H7 (cell line): ENCODE results near the gene CREBBP. TPM values are rescaled to one million over a fixed set of nuclear protein-coding genes. Genes with fewer than 3 reads are reported as not detected.

Source experiments
- DNase-seq: peaks from one replicate; pipeline ENCODE4 v3.0.0; 2012
- H3K27me3 ChIP-seq: 2 replicates; pipeline ENCODE4 v1.6.0; 2011; ENCODE audit warnings: mild to moderate bottlenecking, low read length; ENCODE audit not compliant: control insufficient read depth, insufficient read depth
- H3K36me3 ChIP-seq: replicated peaks from 2 replicates; pipeline ENCODE4 v1.5.1; 2011; ENCODE audit warnings: low read length; ENCODE audit not compliant: control insufficient read depth, insufficient read depth
- H3K4me3 ChIP-seq: 2 replicates; pipeline ENCODE4 v1.5.1; 2011; ENCODE audit warnings: low read depth, mild to moderate bottlenecking, control low read depth, low read length, moderate library complexity; ENCODE audit not compliant: insufficient read depth
- total RNA-seq: library from RNA; depleted of rRNA; stranded (reverse); fragments of >200 nt; shearing (Covaris generic); gene quantifications from 2 replicates; pipeline ENCODE4 v1.2.3, GENCODE V29; 2014

CREBBP gene
- total RNA-seq, 1 experiment from 2014 or later: 11.7 TPM

DNA sequence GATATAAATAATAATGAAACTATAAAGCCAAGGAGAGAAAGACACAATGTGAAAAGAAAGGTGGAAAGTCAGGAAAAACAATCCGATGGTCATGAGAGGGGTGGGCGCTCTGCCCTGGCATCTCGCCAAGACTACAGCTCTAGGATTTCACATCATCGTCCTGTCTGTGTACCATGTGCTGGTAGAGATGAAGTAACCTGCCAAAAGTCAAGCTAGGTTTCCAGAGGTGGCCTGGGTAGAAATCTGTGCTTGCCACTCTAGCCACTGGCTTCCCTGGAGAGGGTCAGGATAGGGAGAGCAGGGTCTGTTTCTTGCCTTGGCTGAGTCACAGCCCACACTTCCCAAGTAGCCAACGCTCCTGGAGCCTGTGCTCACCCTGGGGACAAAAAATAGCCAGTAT, 132.2 kb downstream of the CREBBP start:
- DNase-seq: no peak
- Histone ChIP-seq H3K4me3 (no peak overlapping the region), H3K36me3 (peaks cover 13% of the 10 kb centered on the region), H3K27me3 (no peaks in the 10 kb centered on the region)

DNA sequence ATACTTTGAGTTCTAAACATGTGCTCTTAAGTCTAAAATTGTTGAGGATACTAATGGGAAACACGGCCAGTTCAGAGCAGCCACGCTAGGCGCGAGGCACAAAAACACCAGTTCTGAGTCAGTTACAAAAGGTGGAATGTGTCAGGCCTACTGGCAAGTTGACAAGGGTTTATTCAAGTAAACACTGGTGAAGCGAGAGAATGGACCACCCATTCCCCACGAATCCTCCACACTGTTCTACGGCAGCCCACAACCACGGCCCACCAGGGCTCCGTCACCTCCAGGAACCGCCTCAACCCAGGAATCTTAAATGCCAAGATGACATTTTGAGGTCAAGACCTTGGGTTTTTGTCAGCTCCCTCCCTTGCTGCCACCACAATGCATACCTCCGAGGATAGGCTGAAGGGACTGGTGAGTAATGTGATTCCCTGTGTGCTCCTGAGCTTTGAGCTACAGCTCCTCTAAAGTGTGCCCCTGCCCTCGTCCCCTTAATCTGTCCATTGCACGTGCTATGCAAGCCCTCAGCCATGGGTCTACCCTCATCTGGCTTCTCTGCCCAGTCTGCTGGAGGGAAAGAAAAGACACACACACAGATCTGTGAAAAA, 134.7 kb downstream of the CREBBP start:
- no peak for DNase-seq
- Histone ChIP-seq H3K36me3 (peaks cover 15% of the 10 kb centered on the region), H3K4me3 (no peak overlapping the region), H3K27me3 (no peaks in the 10 kb centered on the region)

DNA sequence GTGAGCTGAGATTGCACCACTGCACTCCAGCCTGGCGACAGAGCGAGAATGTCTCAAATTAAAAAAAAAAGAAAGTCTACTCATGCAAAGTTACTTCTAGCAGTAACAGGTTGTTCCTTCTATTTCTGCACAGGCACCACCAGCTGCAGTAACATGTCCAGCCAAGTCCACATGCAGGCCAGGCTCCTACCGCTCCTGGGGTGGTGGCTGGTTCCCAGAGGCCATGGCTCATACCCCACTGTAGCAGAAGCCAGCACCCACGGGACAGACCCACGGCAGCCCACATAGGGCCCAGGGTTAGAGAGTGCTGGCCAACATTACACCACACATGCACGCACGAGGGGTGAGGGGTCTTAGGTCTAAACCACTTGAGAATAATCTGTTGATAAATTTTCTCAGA, 136.5 kb downstream of the CREBBP start:
- Histone ChIP-seq H3K36me3 (peaks cover 22% of the 10 kb centered on the region), H3K27me3 (no peaks in the 10 kb centered on the region), H3K4me3 (no peak overlapping the region)
- no peak for DNase-seq

- peaks cover 23% of the 10 kb centered on the region for H3K36me3 ChIP-seq
These were observed 139.6 kb downstream of the CREBBP start for GRCh38 chr16:3740934-3741333.

GRCh38 chr16:3740186-3740585, 140.3 kb downstream of the CREBBP start:
- Histone ChIP-seq H3K4me3 (no peak overlapping the region), H3K27me3 (no peaks in the 10 kb centered on the region), H3K36me3 (peaks cover 27% of the 10 kb centered on the region)
- no peak for DNase-seq

More at GRCh38 chr16:3740934-3741333, 139.6 kb downstream of the CREBBP start:
- DNase-seq: no peak
- H3K4me3 ChIP-seq: no peak overlapping the region
- no peaks in the 10 kb centered on the region for H3K27me3 ChIP-seq

DNA sequence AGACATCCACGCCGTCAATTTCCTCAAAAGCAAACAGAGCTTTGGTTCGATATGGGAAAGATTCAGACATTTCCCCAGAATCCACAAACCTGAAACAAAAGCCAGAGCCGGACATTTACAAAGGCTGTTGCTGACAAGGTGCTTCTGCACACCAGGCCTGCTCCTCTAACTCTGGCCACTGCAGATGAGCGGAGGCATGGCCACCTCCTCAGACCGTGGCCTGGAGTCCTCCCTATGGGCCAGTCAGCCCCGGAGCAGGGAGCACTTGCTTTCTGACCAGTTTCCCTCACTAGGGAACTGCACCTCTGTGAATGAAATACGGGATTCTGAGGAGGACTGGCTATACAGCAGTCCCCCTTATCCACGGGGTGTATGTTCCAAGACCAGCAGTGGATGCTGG, 140.9 kb downstream of the CREBBP start:
- Histone ChIP-seq H3K27me3 (no peaks in the 10 kb centered on the region), H3K36me3 (peaks cover 25% of the 10 kb centered on the region), H3K4me3 (no peak overlapping the region)
- no peak for DNase-seq

- no peaks in the 10 kb centered on the region for H3K27me3 ChIP-seq
- H3K4me3 ChIP-seq: no peak overlapping the region
- no peak for DNase-seq
- peaks cover 28% of the 10 kb centered on the region for H3K36me3 ChIP-seq
These were observed 142.0 kb downstream of the CREBBP start for GRCh38 chr16:3738541-3738940.

GRCh38 chr16:3738128-3738527, 142.4 kb downstream of the CREBBP start:
- H3K4me3 ChIP-seq: no peak overlapping the region
- peaks cover 26% of the 10 kb centered on the region for H3K36me3 ChIP-seq
- no peaks in the 10 kb centered on the region for H3K27me3 ChIP-seq
- no peak for DNase-seq

- DNase-seq: no peak
- no peaks in the 10 kb centered on the region for H3K27me3 ChIP-seq
These were observed 143.3 kb downstream of the CREBBP start for GRCh38 chr16:3737181-3737580.

GRCh38 chr16:3736116-3736515, 144.4 kb downstream of the CREBBP start:
- DNase-seq: peak; percentile 19
- H3K36me3 ChIP-seq: peaks cover 37% of the 10 kb centered on the region
- H3K27me3 ChIP-seq: no peaks in the 10 kb centered on the region

More at GRCh38 chr16:3737181-3737580, 143.3 kb downstream of the CREBBP start:
- Histone ChIP-seq H3K36me3 (peaks cover 27% of the 10 kb centered on the region), H3K4me3 (no peak overlapping the region)

GRCh38 chr16:3735541-3735940, 145.0 kb downstream of the CREBBP start:
- Histone ChIP-seq H3K4me3 (no peak overlapping the region), H3K36me3 (peaks cover 41% of the 10 kb centered on the region), H3K27me3 (no peaks in the 10 kb centered on the region)
- DNase-seq: peak; percentile 20

More at GRCh38 chr16:3736116-3736515, 144.4 kb downstream of the CREBBP start:
- no peak overlapping the region for H3K4me3 ChIP-seq

DNA sequence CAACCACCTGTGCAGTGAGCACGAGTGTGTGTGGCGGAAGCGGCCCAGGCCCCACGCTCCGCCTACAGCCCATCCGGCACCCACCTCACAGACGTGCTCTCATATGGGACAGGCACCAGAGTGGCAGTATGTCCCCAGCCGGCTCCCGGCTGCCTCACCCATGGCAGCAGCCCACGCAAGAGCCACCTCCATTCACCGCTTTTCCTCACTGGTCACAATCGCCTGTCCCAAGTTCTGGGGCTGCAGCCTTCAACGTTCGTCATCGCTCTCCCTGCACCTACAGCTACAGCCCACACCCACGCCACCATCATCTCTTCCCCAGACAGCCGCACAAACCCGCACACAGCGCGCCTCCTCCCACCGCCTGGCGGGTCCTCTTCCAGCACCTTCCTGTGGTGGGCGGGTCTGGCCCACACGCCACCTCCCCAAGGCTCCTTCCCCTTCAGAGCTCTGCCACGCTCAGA, 145.7 kb downstream of the CREBBP start:
- DNase-seq: no peak
- no peaks in the 10 kb centered on the region for H3K27me3 ChIP-seq
- no peak overlapping the region for H3K4me3 ChIP-seq
- peaks cover 41% of the 10 kb centered on the region for H3K36me3 ChIP-seq

- no peaks in the 10 kb centered on the region for H3K27me3 ChIP-seq
- no peak for DNase-seq
- H3K4me3 ChIP-seq: no peak overlapping the region
- H3K36me3 ChIP-seq: peaks cover 40% of the 10 kb centered on the region
These were observed 146.3 kb downstream of the CREBBP start for GRCh38 chr16:3734084-3734757.

GRCh38 chr16:3732171-3732570, 148.3 kb downstream of the CREBBP start:
- no peaks in the 10 kb centered on the region for H3K27me3 ChIP-seq
- peak; percentile 47 for DNase-seq

GRCh38 chr16:3731126-3731935, 149.2 kb downstream of the CREBBP start:
- Histone ChIP-seq H3K27me3 (no peaks in the 10 kb centered on the region), H3K4me3 (no peak overlapping the region), H3K36me3 (peaks cover 46% of the 10 kb centered on the region)
- peak; percentile 43 for DNase-seq

More at GRCh38 chr16:3732171-3732570, 148.3 kb downstream of the CREBBP start:
- Histone ChIP-seq H3K36me3 (peaks cover 48% of the 10 kb centered on the region), H3K4me3 (no peak overlapping the region)
